ENCODE measurements around the gene EMILIN1.
A peak's percentile ranks its signal among the peaks of the same experiment; 100 is the strongest.
"Not testable (repeated sequence)": the region's sequence is repeated elsewhere in the genome, so short reads cannot be mapped to it uniquely, and the experiment has no call there.

EMILIN1 gene

DNA sequence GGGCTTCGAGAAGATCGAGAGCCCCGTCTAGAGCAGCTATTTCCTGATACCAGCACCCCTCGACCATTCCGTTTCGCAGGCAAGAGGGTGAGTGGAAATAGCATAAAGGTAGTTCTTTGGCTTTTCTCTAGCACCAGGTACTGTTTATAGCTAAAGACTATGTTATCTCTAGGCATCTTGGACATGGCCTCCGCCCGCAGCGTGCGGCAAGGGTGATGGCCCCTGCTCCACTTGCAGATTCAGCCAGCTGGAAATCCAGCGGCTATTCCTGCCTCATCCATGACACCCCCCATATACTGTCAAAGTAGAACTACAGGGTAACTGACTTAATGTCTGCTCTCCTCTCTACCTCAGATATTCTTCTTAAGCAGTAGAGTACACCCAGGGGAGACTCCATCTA lies 23.7 kb upstream of the EMILIN1 start:
- DNase-seq: no peak

DNA sequence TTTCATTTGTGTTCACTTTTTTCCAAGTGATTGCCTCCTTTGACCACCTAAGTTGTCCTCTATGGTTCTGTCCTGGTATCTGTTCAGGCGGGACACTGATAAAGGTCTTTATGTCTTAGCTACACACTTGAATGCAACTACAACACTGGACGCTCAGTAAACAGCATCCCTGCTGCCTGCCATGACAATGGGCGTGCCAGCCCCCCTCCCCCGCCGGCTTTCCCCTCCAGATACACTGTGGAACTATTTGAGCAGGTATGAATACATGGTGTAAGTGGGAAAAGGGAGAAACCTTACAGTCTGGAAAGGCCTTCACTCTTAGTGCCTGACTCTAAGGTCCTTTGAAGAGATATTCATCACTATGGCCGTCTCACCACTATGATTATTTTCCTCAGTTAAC lies 21.2 kb upstream of the EMILIN1 start:
- DNase-seq: no peak

DNA sequence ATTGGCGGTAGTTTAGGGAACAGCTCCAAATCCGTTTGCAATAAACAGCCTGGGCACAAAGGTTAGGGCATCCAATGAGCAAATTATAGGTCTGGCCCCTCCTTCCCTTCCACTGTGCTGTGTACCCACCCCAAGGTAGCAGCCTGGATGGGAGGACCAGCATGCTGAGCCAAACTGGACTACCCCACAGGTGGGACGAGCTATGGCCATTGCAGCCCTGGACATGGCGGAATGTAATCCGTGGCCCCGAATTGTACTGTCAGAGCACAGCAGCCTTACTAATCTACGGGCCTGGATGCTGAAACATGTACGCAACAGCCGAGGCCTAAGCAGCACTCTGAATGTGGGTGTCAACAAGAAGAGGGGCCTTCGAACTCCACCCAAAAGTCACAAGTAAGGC lies 20.2 kb upstream of the EMILIN1 start:
- no peak for DNase-seq

DNA sequence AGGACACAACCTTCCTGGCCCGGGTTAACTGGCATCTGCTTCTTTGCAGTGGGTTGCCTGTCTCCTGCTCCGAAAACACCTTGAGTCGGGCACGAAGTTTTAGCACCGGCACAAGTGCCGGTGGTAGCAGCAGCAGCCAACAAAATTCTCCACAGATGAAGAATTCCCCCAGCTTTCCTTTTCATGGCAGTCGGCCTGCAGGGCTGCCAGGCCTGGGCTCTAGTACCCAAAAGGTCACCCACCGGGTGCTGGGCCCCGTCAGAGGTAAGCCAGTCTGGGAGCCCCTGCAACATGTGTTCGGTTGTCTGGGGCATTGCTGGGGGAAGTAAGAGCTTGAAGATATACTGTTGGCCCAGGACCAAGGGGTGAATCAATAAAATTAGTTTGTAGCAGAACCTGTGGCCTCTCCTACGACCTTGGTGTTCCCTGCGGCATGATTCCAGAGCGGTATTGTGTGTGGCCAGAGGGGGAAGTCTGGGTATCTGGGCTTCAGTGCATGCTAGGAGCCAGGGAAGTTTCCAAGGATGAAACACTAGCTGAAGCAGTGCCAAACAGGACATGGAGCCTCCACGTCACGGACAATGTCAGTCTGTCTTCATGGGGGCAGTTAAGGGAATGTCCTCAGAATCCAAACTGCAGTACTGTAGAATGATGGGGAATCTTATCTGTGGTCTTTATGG lies 19.1 kb upstream of the EMILIN1 start:
- DNase-seq: no peak

DNA sequence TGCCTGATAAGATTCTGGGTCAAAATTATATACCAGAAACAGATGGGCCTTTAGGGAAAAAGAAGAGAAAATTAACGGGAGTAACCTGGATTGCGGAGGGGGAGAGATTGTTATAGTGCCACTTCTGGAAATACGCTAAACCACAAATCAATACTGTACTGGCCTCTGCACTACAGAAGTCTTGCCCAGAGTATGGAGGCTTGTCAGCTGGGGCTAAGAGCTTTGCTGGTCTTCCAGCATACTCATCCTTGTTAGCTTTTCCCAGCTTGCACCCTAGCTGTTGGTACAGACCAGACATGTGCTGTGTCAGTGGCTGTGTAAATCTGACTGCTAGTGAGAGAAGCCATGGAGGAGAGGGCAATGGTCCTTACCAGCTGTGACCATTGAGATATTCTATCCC lies 18.1 kb upstream of the EMILIN1 start:
- DNase-seq: no peak

DNA sequence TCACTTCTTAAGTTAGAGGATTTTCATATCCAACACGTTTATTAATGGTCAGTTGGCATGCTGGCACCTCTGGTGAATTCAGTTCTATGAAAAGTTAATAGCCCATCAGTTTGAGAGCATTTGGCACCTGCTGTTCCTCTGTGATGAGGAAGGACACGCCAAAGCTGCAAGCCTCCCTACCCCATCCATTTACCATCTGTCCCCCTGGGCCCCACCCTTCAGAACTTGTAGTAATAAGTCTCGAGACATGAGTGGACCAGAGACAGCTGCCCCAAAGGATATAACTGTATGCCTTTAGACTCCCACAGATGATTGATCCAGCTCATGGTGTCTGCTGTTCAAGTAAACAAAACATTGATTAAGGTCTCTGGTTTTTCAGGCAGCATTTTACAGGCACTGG lies 13.3 kb upstream of the EMILIN1 start:
- no peak for DNase-seq

DNA sequence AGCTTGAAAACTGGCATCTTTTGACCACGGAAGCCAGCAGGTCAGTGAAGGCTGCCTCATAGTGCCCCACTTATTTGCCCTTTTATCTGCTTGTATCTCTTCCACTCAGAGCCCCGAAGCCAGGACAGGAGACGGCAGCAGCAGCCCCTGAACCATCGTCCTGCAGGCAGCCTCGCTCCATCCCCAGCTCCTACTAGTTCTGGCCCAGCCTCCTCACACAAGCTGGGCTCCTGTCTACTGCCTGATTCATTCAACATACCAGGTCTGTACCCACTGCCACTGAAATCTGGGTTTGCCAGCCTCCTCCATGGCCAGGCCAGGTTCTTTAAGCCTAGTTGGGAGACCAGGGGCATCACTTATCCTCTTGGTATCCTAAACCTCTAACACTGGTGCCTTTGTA lies 11.0 kb upstream of the EMILIN1 start:
- DNase-seq: no peak

DNA sequence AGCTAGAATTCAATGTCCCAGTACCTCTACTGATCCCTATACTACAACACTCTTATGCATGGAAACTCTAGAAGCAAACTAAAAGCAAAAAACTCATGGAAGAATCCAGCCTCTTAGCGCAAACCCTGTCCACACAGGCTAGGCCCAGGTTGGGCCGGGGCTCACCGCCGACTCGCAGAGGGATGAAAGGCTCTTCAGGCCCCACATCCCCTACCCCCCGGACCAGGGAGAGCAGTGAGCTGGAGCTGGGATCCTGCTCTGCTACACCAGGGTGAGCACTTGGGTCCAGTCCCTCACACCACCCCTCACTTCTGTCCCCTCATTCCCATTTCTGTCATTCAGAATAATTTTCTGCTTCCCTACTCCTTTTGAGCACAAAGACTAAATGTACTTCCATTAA lies 9.0 kb upstream of the EMILIN1 start:
- DNase-seq: no peak

DNA sequence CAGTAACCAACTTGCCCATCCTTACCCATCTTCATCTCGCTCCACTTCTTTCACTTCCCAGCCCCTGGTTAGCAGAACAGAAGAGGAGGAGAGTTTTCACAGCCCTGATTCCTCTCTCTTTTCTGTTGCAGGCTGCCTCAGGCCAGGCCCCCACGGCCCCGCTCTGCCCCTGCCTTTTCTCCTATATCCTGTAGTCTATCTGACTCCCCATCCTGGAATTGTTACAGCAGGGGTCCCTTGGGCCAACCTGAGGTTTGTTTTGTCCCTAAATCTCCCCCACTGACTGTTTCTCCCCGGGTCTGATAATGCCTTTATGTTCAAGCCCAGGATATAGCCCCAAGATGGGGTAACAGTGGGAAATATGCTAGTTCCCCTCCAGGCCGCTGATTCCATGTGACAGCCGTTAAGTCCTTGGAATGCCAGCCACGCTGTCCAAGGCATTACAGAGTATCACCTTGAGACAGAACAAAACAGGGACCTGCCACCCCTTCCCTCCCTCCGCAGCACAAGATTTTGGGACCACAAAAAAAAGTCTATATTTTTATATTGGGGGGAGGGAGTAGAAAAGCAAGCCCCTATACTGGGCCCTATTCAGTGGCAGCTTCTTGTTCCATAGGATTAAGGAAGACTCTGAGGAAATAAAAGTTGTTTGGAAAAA lies 8.3 kb upstream of the EMILIN1 start:
- no peak for DNase-seq

DNA sequence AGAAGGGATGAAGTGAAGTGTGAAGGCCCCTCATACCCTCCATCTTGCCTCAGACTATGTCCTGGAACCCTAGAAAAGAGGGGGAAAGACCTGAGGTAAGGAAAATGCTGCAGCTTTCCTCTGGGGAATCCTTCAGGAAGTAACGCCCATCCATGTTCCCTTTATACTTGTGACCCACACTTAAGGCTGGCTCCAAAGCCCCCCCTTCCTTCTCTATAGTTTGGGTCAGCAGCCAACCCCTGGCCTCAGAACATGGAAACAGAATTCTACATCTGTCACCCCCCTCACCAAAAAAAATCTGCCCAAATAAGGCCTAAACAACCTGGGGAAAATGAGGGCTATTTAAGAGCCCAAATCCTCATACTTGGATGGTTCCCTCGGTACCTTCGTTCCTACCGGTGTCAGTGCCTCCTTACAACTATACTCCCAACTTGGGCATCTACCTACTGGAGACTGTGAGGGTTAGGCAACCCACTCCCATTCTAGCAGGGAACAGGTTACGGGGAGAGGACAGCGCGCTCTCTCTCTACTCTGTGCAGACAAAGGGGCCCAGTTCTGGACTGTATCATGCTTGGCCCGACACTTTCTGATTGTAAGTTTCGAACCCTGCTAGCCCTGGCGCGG lies 7.7 kb upstream of the EMILIN1 start:
- no peak for DNase-seq

DNA sequence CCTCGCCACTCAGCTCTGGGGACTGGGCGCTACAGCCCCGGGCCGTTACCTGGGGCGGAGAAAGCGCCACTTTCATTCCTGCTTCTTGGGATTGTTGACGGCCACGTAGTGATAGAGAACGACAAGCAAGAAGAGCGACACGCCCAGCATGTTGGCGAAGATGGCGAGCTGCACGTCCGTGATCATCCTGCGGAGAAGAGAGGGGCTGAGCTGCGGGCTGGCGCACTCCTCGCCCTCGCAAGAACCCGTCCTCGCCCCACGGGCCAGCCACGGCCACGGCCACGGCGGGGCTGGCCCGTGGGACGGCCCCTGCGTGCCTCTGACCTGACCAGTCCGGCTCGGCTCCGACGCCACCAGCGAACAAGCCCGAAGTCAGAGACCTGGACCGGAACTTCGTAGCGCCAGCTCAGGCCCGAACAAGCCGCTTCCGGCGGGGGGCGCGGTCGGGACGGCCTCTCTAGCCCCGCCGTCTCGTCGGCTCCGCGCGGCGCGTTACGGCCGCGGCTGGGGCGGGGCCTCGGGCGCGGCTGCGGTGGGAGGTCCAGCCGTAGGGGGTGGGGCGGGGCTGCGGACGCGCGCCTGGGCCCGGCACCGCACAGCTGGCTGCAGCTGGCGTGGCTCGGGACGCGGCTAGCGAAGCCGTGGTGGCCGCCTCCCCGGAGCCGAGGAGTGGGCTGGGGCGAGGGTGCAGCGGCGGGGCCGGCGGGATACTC lies 7.0 kb upstream of the EMILIN1 start, which contains the start of gene OST4:
Gene OST4, minus strand, starts transcription at position 378 of the 713 bp plus-strand sequence.
- DNase-seq: peak; percentile 92

DNA sequence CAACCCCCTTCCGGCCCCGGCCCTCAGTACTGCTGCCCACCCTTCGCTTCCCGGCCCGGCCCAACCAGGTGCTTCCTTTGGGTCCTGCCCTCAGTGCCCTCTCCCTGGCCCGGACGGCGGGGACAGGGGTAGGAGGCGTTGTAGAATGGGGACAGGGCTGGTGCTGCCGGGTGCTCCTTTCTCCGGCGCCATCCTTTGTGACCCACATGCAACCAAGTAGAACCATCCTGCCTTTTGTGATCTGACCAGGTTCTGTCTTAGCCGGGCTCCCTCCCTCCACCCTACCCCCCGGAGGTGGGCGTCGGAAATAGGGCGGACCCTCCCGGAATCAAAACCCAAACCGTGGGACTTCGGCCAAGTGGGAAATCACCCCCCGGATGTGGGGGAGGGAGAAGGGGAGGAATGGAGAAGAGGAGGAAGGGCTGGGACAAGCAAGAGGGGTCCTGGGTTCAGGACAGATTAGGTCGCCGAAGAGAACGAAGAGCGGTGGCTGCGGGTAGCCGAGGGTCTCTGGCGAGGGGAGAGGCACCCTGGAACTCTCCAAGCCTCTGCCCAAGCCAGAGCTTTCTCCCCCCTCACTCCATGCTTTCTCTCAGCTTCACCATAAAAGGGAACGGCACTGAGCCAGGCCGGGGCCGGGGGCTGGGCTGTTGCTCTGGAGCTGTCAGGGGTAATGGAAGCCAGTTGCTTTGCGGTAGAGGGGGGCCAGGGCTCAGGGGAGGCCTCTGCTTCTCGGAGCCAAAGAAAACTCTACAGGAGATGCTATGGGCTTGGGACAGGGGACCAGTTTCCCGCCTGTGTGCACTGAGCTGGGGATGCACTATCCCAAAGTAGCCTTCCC lies 6.2 kb upstream of the EMILIN1 start:
- peak; percentile 37 for DNase-seq

DNA sequence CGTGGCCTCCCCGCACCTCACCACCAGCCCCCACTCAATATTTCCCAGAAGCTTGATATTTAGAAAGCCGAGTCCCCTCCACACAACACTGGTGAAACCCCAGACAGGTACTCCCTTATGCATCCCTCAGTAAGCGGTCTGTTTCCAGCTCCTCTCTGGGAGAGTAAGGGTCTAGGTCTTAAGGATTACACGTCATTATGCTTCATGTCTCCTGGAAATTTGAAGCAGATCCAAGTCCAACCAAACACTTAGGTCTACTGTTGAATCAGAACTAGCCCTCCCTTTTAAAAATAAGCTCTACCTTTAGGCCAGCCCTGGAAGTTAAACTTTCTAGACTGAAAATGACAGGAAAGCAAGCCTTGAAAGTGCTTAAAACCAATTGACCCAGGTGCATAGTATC lies 5.5 kb upstream of the EMILIN1 start:
- DNase-seq: no peak

DNA sequence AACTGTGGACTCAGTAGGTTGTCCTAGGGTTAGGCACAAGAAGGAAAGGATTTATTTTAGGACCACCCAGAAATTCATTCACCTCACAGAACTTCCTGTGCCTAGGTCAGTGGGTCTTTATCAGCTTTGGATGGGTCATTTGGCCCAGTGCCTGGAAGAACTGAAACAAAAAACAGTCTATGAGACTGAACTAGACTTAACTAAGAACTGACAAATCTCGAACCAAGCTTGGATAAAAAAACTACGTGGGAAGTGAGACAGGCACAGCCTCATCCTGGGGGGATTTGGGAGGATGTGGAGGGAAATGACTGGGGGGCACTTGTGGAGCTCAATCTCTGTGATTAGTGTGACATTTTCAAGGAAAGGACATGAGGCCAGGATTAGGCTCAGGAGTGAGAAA lies 4.6 kb upstream of the EMILIN1 start:
- no peak for DNase-seq

DNA sequence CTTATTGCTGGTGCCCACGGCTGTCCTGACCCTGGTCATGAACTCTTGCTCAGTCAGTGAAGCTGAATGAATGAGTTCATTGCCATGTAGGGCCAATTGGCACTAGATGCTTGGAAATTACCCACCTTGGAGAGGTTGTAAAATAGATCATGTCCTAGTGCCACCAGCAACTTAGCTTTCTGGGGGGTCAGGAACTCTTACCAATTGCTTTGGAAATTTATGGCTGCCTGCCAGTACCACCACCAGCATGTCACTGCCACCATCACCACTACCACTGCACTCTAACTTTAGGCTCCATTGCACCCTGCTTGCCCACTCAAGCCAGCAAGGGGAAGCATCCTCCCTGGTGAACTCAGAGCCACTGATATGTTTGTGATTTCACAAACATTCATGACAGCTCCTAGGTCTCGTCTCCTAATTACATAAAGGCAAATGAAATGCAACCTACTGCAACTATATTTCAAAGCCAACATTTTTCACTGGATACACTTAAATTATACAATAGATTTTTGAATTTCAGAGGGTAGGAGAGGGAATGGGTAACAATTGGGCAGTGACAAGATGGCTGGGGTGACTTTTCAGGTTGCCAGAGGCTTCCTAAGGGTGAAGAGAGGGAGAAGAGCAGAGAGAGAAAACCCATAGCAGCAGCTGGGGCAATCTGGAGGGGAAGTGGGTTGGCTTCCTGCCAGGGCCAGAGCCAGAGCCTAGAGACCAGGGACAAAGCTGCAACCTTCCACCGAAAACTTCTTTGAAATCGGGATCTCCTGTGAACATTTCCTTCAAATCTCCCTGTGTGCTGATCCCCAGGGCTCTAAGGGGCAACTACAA lies 3.5 kb upstream of the EMILIN1 start:
- DNase-seq: peak; percentile 52

DNA sequence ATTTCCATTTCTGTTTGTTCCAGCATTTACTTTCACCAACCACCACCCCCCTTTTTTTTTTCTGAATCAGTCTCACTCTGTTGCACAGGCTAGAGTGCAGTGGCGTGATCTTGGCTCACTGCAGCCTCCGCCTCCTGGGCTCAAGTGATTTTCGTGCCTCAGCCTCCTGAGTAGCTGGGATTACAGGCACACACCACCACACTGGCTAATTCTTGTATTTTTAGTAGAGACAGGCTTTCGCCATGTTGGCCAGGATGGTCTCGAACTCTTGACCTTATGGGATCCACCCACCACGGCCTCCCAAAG lies 2.9 kb upstream of the EMILIN1 start:
- not testable (repeated sequence) for DNase-seq

DNA sequence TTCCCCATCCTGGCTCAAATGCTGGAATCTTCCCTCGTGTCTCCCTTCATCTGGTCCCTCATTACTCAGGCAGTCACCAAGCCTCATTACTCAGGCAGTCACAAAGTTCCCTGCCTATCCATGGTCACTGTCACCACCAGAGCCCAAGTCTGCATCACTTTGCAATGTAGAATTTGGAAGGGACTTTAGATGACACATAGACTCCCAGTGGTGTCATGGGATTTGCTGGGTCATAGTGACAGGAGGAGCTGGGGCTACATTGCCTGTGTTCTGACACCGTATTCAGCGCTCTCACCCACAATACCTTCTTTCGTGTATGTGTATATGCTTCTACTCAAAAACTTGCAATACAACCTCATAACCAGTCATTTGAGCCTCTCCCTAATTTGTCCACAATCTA lies 2.1 kb upstream of the EMILIN1 start:
- DNase-seq: no peak

DNA sequence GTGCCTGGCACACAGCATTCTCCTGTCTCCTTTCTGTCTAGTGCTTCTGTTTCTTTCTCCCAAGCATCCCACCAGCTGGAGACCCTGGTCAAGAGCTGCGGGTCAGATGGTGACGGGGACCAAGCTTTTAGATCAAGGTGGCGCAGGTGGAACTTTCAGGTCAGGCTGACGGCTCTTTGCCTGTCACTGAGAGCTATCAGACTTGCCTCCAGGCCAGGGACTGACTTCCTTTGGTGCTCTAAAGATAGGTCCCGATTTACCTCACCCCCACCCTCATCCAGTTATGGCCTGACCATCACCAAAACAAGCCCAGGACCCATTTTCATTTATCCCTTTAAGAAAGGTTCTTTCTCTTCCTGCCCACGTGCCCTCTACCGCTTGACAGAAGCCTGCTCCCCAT lies 1.2 kb upstream of the EMILIN1 start:
- DNase-seq: no peak

DNA sequence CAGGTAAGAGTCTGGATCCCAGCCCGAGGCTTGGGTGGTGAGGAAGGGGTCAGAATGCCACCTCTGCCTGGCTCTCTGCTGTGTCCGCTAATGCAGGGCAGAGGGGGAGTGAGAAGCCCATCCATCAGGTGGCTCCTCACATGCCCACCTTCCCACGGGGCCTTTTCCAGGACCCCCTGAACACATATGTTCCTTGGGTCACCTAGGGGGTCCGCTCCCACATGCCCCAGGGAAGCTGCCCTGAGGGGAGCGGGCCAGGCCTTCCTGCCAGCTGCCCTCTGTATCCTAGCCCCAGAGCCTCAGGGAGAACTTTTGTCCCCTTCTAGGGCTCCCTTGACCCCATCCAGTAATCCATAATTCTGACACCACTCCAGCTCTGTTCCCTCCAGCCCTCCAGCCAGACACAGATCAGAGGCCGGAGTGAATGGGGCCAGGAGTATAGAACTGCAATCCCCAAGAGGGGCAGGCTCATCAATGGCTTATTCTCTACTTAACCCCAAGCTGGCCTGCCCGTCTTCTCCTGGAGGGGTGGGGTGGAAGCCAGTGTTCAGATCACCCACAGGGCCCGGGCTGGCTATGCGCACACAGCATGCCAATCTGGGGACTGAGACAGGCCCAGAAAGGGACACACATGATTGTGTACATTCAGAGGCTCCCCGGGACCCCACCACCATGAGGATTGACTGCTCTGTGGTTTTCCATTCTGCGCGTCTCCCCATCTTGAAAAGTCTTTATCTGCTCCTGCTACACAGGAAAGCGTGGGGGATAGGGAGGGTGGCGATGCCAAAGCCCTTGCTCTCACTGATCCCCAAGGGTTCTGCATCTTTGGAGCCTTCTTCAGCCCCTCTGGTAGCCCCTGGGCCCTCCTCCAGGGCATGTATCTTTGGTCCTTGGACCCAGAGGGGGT lies 1.1 kb downstream of the EMILIN1 start:
- DNase-seq: no peak

DNA sequence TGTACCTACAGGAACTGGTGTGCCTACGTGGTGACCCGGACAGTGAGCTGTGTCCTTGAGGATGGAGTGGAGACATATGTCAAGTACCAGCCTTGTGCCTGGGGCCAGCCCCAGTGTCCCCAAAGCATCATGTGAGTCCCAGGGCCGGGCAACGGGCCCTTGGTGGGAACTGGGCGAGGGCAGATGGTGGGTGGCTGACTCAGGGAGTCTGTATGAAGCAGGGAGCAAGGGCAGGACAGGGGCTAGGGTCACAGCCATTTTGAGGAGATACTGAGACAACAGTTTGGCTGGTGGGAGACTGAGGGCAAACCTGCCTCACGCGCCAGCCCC lies 1.7 kb downstream of the EMILIN1 start:
- no peak for DNase-seq

DNA sequence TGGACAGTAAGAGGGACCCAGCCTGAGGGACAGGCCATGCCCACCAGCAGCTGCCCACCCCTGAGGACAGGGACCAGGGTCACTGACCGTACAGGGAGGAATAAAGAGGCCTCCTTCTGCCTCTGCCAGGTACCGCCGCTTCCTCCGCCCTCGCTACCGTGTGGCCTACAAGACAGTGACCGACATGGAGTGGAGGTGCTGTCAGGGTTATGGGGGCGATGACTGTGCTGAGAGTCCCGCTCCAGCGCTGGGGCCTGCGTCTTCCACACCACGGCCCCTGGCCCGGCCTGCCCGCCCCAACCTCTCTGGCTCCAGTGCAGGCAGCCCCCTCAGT lies 2.2 kb downstream of the EMILIN1 start:
- DNase-seq: no peak

All from NCI-H69 (cell line).